SU-DHL-6 (cell line): Measurements from ENCODE around the gene MKI67.

Experiments
- H2AFZ ChIP-seq: fragments of 200-600 bp; sonication (generic); 2 replicates; pipeline ENCODE4 v1.6.1; 2014; ENCODE audit warnings: low read depth, mild to moderate bottlenecking, moderate library complexity, mixed read lengths, antibody characterized with exemption, low read length; ENCODE audit not compliant: severe bottlenecking
- H3F3A ChIP-seq: fragments of 200-600 bp; shearing (Covaris generic); 2 replicates; pipeline ENCODE4 v1.6.0; 2016; ENCODE audit warnings: antibody characterized with exemption, mild to moderate bottlenecking; ENCODE audit not compliant: insufficient read depth
- H3K27ac ChIP-seq: fragments of 200-600 bp; sonication (generic); 2 replicates; pipeline ENCODE4 v1.5.1; 2016; ENCODE audit warnings: low read depth, mild to moderate bottlenecking, low read length, moderate library complexity, mixed read lengths
- H3K27me3 ChIP-seq: fragments of 200-600 bp; sonication (generic), shearing (Covaris generic); 2 replicates; pipeline ENCODE4 v1.6.0; 2014; ENCODE audit warnings: mild to moderate bottlenecking, low read length
- H3K36me3 ChIP-seq: fragments of 200-600 bp; sonication (generic); 2 replicates; pipeline ENCODE4 v1.6.1; 2014; ENCODE audit warnings: mild to moderate bottlenecking, low read length, mixed read lengths
- H3K4me2 ChIP-seq: fragments of 300-600, 200-600 bp; shearing (Covaris generic), sonication (generic); 2 replicates; pipeline ENCODE4 v1.6.0; 2014; ENCODE audit warnings: low read length, low read depth, mild to moderate bottlenecking; ENCODE audit not compliant: poor library complexity, severe bottlenecking
- H3K4me3 ChIP-seq: fragments of 200-600 bp; sonication (generic); 2 replicates; pipeline ENCODE4 v1.5.1; 2014; ENCODE audit warnings: antibody characterized with exemption, low read length, mild to moderate bottlenecking, mixed read lengths; ENCODE audit not compliant: insufficient read depth, poor library complexity, severe bottlenecking
- H3K79me2 ChIP-seq: fragments of 200-600 bp; sonication (generic); 2 replicates; pipeline ENCODE4 v1.6.1; 2014; ENCODE audit warnings: mild to moderate bottlenecking, low read length, moderate library complexity; ENCODE audit not compliant: insufficient read depth
- H3K9ac ChIP-seq: fragments of 200-600 bp; sonication (generic); 2 replicates; pipeline ENCODE4 v1.7.0; 2014; ENCODE audit warnings: mild to moderate bottlenecking, low read length
- H3K9me2 ChIP-seq: fragments of 200-600 bp; sonication (generic); replicated peaks from 2 replicates; pipeline ENCODE4 v1.6.1; 2014; ENCODE audit warnings: low read length; ENCODE audit not compliant: insufficient read depth
- H3K9me3 ChIP-seq: fragments of 200-600 bp; sonication (generic); 2 replicates; pipeline ENCODE4 v1.6.1; 2014; ENCODE audit warnings: low read length, mixed read lengths; ENCODE audit not compliant: insufficient read depth
- H4K20me1 ChIP-seq: fragments of 200-600 bp; sonication (generic); 2 replicates; pipeline ENCODE4 v1.6.1; 2014; ENCODE audit warnings: low read depth, mild to moderate bottlenecking, antibody characterized with exemption, low read length, moderate library complexity, mixed read lengths
- EZH2phosphoT487 ChIP-seq: fragments of 200-600 bp; sonication (generic), shearing (Covaris generic); conservative IDR thresholded peaks from 2 replicates; pipeline ENCODE4 v1.6.1; 2018; ENCODE audit warnings: mild to moderate bottlenecking, antibody characterized with exemption, low read length, moderate library complexity, mixed read lengths
- TF ChIP-seq, protein P1 (sequence below): fragments of 200-600 bp; sonication (generic); IDR thresholded peaks from one replicate; pipeline ENCODE4 v1.5.1; 2017; ENCODE audit warnings: antibody characterized with exemption, mild to moderate bottlenecking, low read length, moderate library complexity; ENCODE audit not compliant: insufficient read depth, poor library complexity, severe bottlenecking

MKI67 gene

DNA sequence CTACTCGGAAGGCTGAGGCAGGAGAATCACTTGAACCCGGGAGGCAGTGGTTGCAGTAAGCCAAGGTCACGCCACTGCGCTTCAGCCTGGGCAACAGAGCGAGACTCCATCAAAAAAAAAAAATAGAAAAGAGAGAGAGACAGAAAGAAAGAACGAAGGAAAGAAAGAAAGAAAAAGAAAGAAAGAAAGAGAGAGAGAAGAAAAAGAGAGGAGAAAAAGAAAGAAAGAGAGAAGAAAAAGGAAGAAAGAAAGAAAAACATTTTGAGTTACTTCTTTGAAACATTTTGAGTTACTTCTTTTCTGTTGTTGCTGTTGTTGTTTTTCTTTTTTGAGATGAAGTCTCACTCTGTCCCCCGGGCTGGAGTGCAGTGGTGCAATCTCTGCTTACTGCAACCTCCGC is 2.4 kb upstream of the MKI67 start:
- no peaks in the 10 kb centered on the region for H3K27me3 ChIP-seq
- no peak overlapping the region for H2AFZ ChIP-seq
- H3K79me2 ChIP-seq: peaks cover 26% of the 10 kb centered on the region
- H3K9me2 ChIP-seq: no peaks in the 10 kb centered on the region
- H3K27ac ChIP-seq: no peak overlapping the region
- H3K9me3 ChIP-seq: no peaks in the 10 kb centered on the region
- H3K36me3 ChIP-seq: peaks cover 14% of the 10 kb centered on the region
- H3K4me2 ChIP-seq: no peak overlapping the region
- H3K9ac ChIP-seq: no peak overlapping the region
- TF ChIP-seq EZH2phosphoT487: no peak
- TF ChIP-seq, protein P1, sequence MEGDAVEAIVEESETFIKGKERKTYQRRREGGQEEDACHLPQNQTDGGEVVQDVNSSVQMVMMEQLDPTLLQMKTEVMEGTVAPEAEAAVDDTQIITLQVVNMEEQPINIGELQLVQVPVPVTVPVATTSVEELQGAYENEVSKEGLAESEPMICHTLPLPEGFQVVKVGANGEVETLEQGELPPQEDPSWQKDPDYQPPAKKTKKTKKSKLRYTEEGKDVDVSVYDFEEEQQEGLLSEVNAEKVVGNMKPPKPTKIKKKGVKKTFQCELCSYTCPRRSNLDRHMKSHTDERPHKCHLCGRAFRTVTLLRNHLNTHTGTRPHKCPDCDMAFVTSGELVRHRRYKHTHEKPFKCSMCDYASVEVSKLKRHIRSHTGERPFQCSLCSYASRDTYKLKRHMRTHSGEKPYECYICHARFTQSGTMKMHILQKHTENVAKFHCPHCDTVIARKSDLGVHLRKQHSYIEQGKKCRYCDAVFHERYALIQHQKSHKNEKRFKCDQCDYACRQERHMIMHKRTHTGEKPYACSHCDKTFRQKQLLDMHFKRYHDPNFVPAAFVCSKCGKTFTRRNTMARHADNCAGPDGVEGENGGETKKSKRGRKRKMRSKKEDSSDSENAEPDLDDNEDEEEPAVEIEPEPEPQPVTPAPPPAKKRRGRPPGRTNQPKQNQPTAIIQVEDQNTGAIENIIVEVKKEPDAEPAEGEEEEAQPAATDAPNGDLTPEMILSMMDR: no peak
- H3K4me3 ChIP-seq: no peak overlapping the region
- H3F3A ChIP-seq: 0 out of 2 replicates have a peak, but pooled peaks cover 3% of the 10 kb centered on the region
- peaks cover 15% of the 10 kb centered on the region for H4K20me1 ChIP-seq

DNA sequence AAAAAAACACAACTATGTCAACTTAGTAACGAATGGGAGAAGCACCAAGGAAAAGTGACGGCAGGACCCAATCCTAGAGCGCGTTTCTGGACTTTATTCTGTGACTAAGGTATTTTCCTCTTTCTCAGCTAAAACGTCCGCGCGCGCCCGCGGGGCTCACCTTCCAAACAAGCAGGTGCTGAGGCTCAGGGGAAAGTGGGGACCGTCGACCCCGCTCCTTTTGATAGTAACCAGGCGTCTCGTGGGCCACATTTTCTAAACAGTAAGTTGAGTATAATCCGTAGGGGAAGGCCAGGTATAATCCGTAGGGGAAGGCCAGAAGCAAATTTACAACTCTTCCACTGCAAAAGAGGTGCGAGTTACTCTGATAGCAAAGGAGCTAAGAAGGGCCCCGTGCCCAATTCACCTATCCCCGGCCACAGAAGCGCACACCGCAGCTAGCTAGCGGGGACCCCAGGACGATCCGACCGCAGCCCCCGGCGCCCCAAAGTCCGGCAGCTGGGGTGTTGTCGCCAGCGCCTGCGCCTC is 743 bp downstream of the MKI67 start:
- H3K79me2 ChIP-seq: peaks cover 53% of the 10 kb centered on the region

DNA sequence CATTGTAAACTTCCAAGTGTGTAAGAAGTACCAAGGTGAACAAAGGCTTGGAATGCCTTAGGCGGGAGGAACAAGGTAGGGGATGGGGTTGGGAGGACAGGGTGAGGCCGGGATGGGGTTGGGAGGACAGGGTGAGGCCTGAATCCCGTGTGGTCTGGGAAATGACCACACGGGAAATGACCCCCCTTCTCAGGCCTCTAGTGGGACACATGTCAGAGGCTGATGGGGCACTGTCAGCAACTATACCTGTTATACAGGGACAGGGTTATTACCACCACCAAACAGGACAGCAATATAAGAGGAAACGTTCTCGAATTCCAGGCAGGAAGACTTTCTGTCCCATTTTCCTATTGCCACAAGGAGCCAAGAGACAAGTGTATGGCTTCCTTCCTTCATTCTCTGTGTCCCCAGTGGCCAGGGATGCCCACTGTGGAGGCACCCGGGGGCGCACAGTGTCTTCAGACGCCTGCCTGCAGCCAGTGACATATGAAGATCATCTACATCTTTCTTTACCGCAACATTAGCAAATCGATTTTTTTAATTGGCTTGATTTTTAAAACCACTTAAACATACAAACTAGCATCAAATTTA is 1.3 kb downstream of the MKI67 start:
- peak overlapping the region; percentile 79 for H3K27ac ChIP-seq
- peaks cover 59% of the 10 kb centered on the region for H3K79me2 ChIP-seq
- TF ChIP-seq, protein P1: no peak
- TF ChIP-seq EZH2phosphoT487: no peak
- no peaks in the 10 kb centered on the region for H3K9me2 ChIP-seq
- H3K4me2 ChIP-seq: peak overlapping the region; percentile 74
- H4K20me1 ChIP-seq: peaks cover 42% of the 10 kb centered on the region
- H3K9me3 ChIP-seq: no peaks in the 10 kb centered on the region
- no peaks in the 10 kb centered on the region for H3K27me3 ChIP-seq
- H3K4me3 ChIP-seq: peak overlapping the region; percentile 97
- peak overlapping the region; percentile 99 for H3K9ac ChIP-seq
- H3F3A ChIP-seq: 0 out of 2 replicates have a peak, but pooled peaks cover 3% of the 10 kb centered on the region
- no peak overlapping the region for H2AFZ ChIP-seq
- H3K36me3 ChIP-seq: peaks cover 46% of the 10 kb centered on the region

More for the DNA sequence above, 743 bp downstream of the MKI67 start:
- peak overlapping the region; percentile 99 for H3K9ac ChIP-seq
- H3K4me3 ChIP-seq: peak overlapping the region; percentile 97
- no peaks in the 10 kb centered on the region for H3K9me3 ChIP-seq
- H3K9me2 ChIP-seq: no peaks in the 10 kb centered on the region
- H3K27me3 ChIP-seq: no peaks in the 10 kb centered on the region
- TF ChIP-seq, protein P1: no peak
- TF ChIP-seq EZH2phosphoT487: no peak
- H3K27ac ChIP-seq: peak overlapping the region; percentile 79
- 0 out of 2 replicates have a peak, but pooled peaks cover 3% of the 10 kb centered on the region for H3F3A ChIP-seq
- peak overlapping the region; percentile 74 for H3K4me2 ChIP-seq
- no peak overlapping the region for H2AFZ ChIP-seq
- peaks cover 36% of the 10 kb centered on the region for H4K20me1 ChIP-seq
- peaks cover 42% of the 10 kb centered on the region for H3K36me3 ChIP-seq
